SK-N-SH treated with all-trans-retinoic acid at 6 μM for 48 hours (cell line): ENCODE data around the gene TMEM164.

Source experiments
- ATAC-seq: fragments of 200-7000 bp; cut with Tn5 transposase; 3 replicates; pipeline ENCODE4 v1.9.1; 2020; ENCODE audit warnings: mild to moderate bottlenecking, moderate library complexity
- ARNTL ChIP-seq: fragments of 450-650 bp; formaldehyde crosslinking; IDR thresholded peaks from 2 replicates; pipeline ENCODE4 v1.5.0; 2020; ENCODE audit warnings: low read depth, mild to moderate bottlenecking, moderate library complexity, borderline replicate concordance
- BACH2 ChIP-seq: fragments of 250-450 bp; sonication (Bioruptor Pico); IDR thresholded peaks from 2 replicates; pipeline ENCODE4 v1.9.0; 2021; ENCODE audit warnings: mild to moderate bottlenecking, borderline replicate concordance
- CSDC2 ChIP-seq: fragments of 250-450 bp; sonication (Bioruptor Pico); IDR thresholded peaks from 2 replicates; pipeline ENCODE4 v1.5.0; 2020; ENCODE audit warnings: mild to moderate bottlenecking, moderate library complexity
- CSRNP3 ChIP-seq: fragments of 250-450 bp; sonication (Bioruptor Pico); IDR thresholded peaks from 2 replicates; pipeline ENCODE4 v1.5.1; 2021; ENCODE audit warnings: mild to moderate bottlenecking, moderate library complexity
- ESRRG ChIP-seq: fragments of 250-450 bp; sonication (Bioruptor Pico); IDR thresholded peaks from 2 replicates; pipeline ENCODE4 v1.6.1; 2021; ENCODE audit warnings: mild to moderate bottlenecking
- GLIS3 ChIP-seq: fragments of 250-450 bp; sonication (Bioruptor Pico); IDR thresholded peaks from 2 replicates; pipeline ENCODE4 v1.5.0; 2020; ENCODE audit warnings: mild to moderate bottlenecking, moderate library complexity
- ISL1 ChIP-seq: fragments of 250-450 bp; sonication (Bioruptor Pico); IDR thresholded peaks from 2 replicates; pipeline ENCODE4 v2.1.2; 2022; ENCODE audit warnings: mild to moderate bottlenecking, moderate library complexity
- OSR1 ChIP-seq: fragments of 250-450 bp; sonication (Bioruptor Pico); IDR thresholded peaks from 2 replicates; pipeline ENCODE4 v1.8.0; 2022; ENCODE audit warnings: moderate library complexity, mild to moderate bottlenecking, inconsistent platforms
- PATZ1 ChIP-seq: fragments of 250-450 bp; sonication (Bioruptor Pico); IDR thresholded peaks from 2 replicates; pipeline ENCODE4 v1.8.0; 2020; ENCODE audit warnings: mild to moderate bottlenecking, moderate library complexity, borderline replicate concordance
- POU6F1 ChIP-seq: fragments of 250-450 bp; sonication (Bioruptor Pico); IDR thresholded peaks from 2 replicates; pipeline ENCODE4 v1.8.0; 2021; ENCODE audit warnings: low read depth, mild to moderate bottlenecking, moderate library complexity, borderline replicate concordance
- PPARA ChIP-seq: fragments of 250-450 bp; sonication (Bioruptor Pico); IDR thresholded peaks from 2 replicates; pipeline ENCODE4 v1.5.0; 2020; ENCODE audit warnings: mild to moderate bottlenecking, borderline replicate concordance
- RARB ChIP-seq: fragments of 250-450 bp; sonication (Bioruptor Pico); IDR thresholded peaks from 2 replicates; pipeline ENCODE4 v1.8.0; 2021; ENCODE audit warnings: mild to moderate bottlenecking, moderate library complexity
- SNAI2 ChIP-seq: fragments of 250-450 bp; sonication (Bioruptor Pico); IDR thresholded peaks from 2 replicates; pipeline ENCODE4 v1.5.0; 2020; ENCODE audit warnings: mild to moderate bottlenecking, moderate library complexity
- TCF4 ChIP-seq: fragments of 250-450 bp; sonication (Bioruptor Pico); IDR thresholded peaks from 2 replicates; pipeline ENCODE4 v1.8.0; 2021; ENCODE audit warnings: mild to moderate bottlenecking, moderate library complexity, borderline replicate concordance
- TOX ChIP-seq: fragments of 250-450 bp; sonication (Bioruptor Pico); IDR thresholded peaks from 2 replicates; pipeline ENCODE4 v1.8.0; 2021; ENCODE audit warnings: mild to moderate bottlenecking, moderate library complexity, borderline replicate concordance
- ZC3H10 ChIP-seq: fragments of 250-450 bp; sonication (Bioruptor Pico); IDR thresholded peaks from 2 replicates; pipeline ENCODE4 v1.5.1; 2021; ENCODE audit warnings: mild to moderate bottlenecking, moderate library complexity
- ZFP3 ChIP-seq: fragments of 250-450 bp; sonication (Bioruptor Pico); IDR thresholded peaks from 2 replicates; pipeline ENCODE4 v1.5.0; 2020; ENCODE audit warnings: mild to moderate bottlenecking, moderate library complexity
- ZFP30 ChIP-seq: fragments of 450-650 bp; formaldehyde crosslinking; IDR thresholded peaks from 2 replicates; pipeline ENCODE4 v1.5.0; 2022; ENCODE audit warnings: mild to moderate bottlenecking, moderate library complexity
- ZNF565 ChIP-seq: fragments of 450-650 bp; formaldehyde crosslinking; conservative IDR thresholded peaks from 2 replicates; pipeline ENCODE4 v1.5.0; 2020; ENCODE audit warnings: low read depth, mild to moderate bottlenecking, moderate library complexity
- ZNF70 ChIP-seq: fragments of 450-650 bp; formaldehyde crosslinking; IDR thresholded peaks from 2 replicates; pipeline ENCODE4 v1.5.0; 2020; ENCODE audit warnings: mild to moderate bottlenecking, moderate library complexity
- ZNF8 ChIP-seq: fragments of 450-650 bp; formaldehyde crosslinking; IDR thresholded peaks from 2 replicates; pipeline ENCODE4 v1.5.0; 2020; ENCODE audit warnings: mild to moderate bottlenecking, moderate library complexity
- TF ChIP-seq, protein P1 (sequence below): fragments of 250-450 bp; sonication (Bioruptor Pico); IDR thresholded peaks from 2 replicates; pipeline ENCODE4 v1.5.0; 2020; ENCODE audit warnings: mild to moderate bottlenecking, moderate library complexity
- TF ChIP-seq, protein P2 (sequence below): fragments of 250-450 bp; sonication (Bioruptor Pico); IDR thresholded peaks from 2 replicates; pipeline ENCODE4 v1.5.1; 2020; ENCODE audit warnings: low read depth, mild to moderate bottlenecking, moderate library complexity

Gene TMEM164

DNA sequence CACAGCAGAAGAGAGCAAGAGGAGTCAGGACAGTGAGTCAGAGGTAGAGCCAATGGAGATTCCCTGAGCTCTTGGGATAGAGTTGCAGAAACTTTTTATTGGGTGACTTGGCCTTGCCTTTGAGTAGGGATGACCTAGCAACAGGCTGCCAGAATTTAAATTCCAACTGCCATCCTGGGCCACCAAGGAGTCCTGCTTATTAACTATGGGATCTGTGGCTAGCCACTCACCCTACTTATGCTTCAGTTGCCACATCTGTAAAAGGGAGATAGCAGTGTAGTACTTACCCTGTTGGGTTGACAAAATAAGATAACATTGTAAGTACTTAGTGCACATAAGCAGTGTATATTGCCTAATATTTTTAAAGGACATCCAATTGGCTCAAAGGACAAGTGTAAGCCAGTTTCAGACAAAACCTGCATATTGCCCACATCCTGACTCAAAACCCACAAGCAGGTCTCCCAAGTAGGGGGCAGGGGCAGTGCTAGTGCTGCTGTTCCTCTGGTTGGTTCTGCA lies 43.5 kb upstream of the TMEM164 start:
- TF ChIP-seq SNAI2 (CRISPR knock-in tag) (no peak), ARNTL (CRISPR knock-in tag) (no peak), ZNF565 (CRISPR knock-in tag) (no peak), OSR1 (CRISPR knock-in tag) (no peak), ZC3H10 (CRISPR knock-in tag) (no peak), CSRNP3 (CRISPR knock-in tag) (no peak), TOX (no peak), ZNF70 (no peak), ISL1 (CRISPR knock-in tag) (no peak), PPARA (CRISPR knock-in tag) (no peak), ZFP30 (CRISPR knock-in tag) (no peak), RARB (CRISPR knock-in tag) (no peak), POU6F1 (CRISPR knock-in tag) (no peak), CSDC2 (no peak), ESRRG (CRISPR knock-in tag) (no peak), BACH2 (CRISPR knock-in tag) (no peak), ZNF8 (CRISPR knock-in tag) (no peak), GLIS3 (CRISPR knock-in tag) (no peak), PATZ1 (CRISPR knock-in tag) (no peak)
- TF ChIP-seq, protein P1, sequence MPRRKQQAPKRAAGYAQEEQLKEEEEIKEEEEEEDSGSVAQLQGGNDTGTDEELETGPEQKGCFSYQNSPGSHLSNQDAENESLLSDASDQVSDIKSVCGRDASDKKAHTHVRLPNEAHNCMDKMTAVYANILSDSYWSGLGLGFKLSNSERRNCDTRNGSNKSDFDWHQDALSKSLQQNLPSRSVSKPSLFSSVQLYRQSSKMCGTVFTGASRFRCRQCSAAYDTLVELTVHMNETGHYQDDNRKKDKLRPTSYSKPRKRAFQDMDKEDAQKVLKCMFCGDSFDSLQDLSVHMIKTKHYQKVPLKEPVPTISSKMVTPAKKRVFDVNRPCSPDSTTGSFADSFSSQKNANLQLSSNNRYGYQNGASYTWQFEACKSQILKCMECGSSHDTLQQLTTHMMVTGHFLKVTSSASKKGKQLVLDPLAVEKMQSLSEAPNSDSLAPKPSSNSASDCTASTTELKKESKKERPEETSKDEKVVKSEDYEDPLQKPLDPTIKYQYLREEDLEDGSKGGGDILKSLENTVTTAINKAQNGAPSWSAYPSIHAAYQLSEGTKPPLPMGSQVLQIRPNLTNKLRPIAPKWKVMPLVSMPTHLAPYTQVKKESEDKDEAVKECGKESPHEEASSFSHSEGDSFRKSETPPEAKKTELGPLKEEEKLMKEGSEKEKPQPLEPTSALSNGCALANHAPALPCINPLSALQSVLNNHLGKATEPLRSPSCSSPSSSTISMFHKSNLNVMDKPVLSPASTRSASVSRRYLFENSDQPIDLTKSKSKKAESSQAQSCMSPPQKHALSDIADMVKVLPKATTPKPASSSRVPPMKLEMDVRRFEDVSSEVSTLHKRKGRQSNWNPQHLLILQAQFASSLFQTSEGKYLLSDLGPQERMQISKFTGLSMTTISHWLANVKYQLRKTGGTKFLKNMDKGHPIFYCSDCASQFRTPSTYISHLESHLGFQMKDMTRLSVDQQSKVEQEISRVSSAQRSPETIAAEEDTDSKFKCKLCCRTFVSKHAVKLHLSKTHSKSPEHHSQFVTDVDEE: no peak
- ATAC-seq: no peak

DNA sequence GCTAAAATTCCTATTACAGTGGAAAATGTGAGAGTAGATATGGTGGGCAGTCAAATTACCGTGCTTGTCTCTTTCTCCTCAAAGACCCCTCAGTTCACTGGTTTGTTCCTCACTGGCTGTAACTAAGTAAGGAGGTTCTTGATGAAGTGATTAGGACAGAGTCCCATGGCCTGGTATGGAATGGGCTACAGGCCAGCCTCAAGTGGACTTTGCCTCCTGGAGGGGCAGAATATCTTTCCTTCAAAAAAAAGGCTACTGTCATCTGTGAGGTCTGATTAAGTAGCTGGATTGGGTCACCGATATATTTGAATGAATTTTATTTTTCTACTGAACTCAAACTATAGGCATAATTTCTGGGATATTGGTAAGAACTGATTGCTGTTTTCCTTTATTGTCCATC lies 38.5 kb upstream of the TMEM164 start:
- no peak for ATAC-seq
- TF ChIP-seq TCF4: no peak
- TF ChIP-seq TOX: no peak
- no peak for TF ChIP-seq SNAI2 (CRISPR knock-in tag)
- TF ChIP-seq ZNF8 (CRISPR knock-in tag): no peak
- no peak for TF ChIP-seq GLIS3 (CRISPR knock-in tag)
- TF ChIP-seq, all 23 proteins: peak for 0

DNA sequence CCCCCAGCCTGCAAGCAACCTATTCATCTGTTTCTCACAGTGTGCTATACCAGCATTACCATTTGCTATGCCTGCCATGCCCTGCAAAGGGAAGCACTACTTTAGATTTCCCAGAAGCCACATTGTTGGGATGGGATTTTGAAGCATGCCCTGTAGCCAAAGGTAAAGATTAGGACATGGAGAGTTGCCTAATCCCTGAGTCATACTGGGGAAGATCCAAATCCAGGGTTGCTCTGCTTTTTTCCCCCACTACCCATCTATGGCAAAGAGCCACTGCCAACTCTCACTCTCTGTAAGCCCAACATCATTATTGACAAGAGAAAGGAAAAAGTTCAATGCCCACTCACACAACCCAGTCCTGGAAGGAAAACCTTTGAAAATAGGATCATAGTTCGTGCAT lies 36.7 kb upstream of the TMEM164 start:
- ATAC-seq: no peak
- no peak for TF ChIP-seq BACH2 (CRISPR knock-in tag)
- no peak for TF ChIP-seq PPARA (CRISPR knock-in tag)
- no peak for TF ChIP-seq ZC3H10 (CRISPR knock-in tag)
- no peak for TF ChIP-seq ISL1 (CRISPR knock-in tag)
- no peak for TF ChIP-seq CSDC2
- TF ChIP-seq OSR1 (CRISPR knock-in tag): no peak
- TF ChIP-seq, protein P1: no peak
- no peak for TF ChIP-seq CSRNP3 (CRISPR knock-in tag)
- TF ChIP-seq RARB (CRISPR knock-in tag): no peak
- no peak for TF ChIP-seq ZNF565 (CRISPR knock-in tag)
- no peak for TF ChIP-seq ZFP3 (CRISPR knock-in tag)
- no peak for TF ChIP-seq ZNF70
- no peak for TF ChIP-seq ZFP30 (CRISPR knock-in tag)
- no peak for TF ChIP-seq TCF4
- TF ChIP-seq GLIS3 (CRISPR knock-in tag): no peak
- TF ChIP-seq, protein P2, sequence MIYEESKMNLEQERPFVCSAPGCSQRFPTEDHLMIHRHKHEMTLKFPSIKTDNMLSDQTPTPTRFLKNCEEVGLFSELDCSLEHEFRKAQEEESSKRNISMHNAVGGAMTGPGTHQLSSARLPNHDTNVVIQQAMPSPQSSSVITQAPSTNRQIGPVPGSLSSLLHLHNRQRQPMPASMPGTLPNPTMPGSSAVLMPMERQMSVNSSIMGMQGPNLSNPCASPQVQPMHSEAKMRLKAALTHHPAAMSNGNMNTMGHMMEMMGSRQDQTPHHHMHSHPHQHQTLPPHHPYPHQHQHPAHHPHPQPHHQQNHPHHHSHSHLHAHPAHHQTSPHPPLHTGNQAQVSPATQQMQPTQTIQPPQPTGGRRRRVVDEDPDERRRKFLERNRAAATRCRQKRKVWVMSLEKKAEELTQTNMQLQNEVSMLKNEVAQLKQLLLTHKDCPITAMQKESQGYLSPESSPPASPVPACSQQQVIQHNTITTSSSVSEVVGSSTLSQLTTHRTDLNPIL (CRISPR knock-in tag): no peak
- no peak for TF ChIP-seq ARNTL (CRISPR knock-in tag)
